H1 (cell line): ENCODE data around the gene RBM18. TPM values are rescaled to one million over a fixed set of nuclear protein-coding genes. Genes with fewer than 3 reads are reported as not detected.

Experiments
- CTCF ChIA-PET: fragments of 300-600 bp; sonication (Branson Sonifier 250); formaldehyde crosslinking; loops from one replicate; lab custom pipeline; 2021; ENCODE audit not compliant: partially characterized antibody; lab: Charles Lee
- POLR2A ChIA-PET: fragments of 300-600 bp; sonication (Branson Sonifier 250); formaldehyde crosslinking; loops from one replicate; lab custom pipeline; 2021; ENCODE audit warnings: inconsistent platforms; ENCODE audit not compliant: partially characterized antibody; lab: Charles Lee
- DNase-seq, 2 experiments: peaks; one replicate each; pipeline versions ENCODE4 v3.0.0 to v3.0.0-alpha.2; 2010 to 2022; ENCODE audit warnings: low spot score in 2 of 2, low read depth in 1 of 2, mixed read lengths in 1 of 2
- FAIRE-seq: peaks from 2 replicates; lab custom pipeline; 2011; peaks lifted over from hg19 to GRCh38; lab: Jason Lieb, UNC
- H2AFZ ChIP-seq: 2 replicates; pipeline ENCODE4 v1.8.1; 2012; ENCODE audit warnings: low read length, inconsistent platforms
- H2AK5ac ChIP-seq: 2 replicates; pipeline ENCODE4 v1.6.1; 2013; ENCODE audit warnings: low read depth, low read length
- H2BK120ac ChIP-seq: replicated peaks from 2 replicates; pipeline ENCODE3; 2013; ENCODE audit warnings: low read depth, low read length, inconsistent platforms
- H2BK12ac ChIP-seq: 2 replicates; pipeline ENCODE4 v1.6.1; 2013; ENCODE audit warnings: low read depth, low read length
- H2BK15ac ChIP-seq: 2 replicates; pipeline ENCODE4 v1.6.1; 2013; ENCODE audit warnings: low read length
- H2BK20ac ChIP-seq: 2 replicates; pipeline ENCODE4 v1.6.1; 2013; ENCODE audit warnings: low read length
- H2BK5ac ChIP-seq: 2 replicates; pipeline ENCODE4 v1.6.1; 2013; ENCODE audit warnings: low read depth, low read length
- H3K14ac ChIP-seq: 2 replicates; pipeline ENCODE4 v1.6.1; 2013; ENCODE audit warnings: inconsistent platforms; ENCODE audit not compliant: insufficient read length
- H3K18ac ChIP-seq: 2 replicates; pipeline ENCODE4 v1.6.1; 2013; ENCODE audit warnings: low read length; ENCODE audit errors: extremely low read depth
- H3K23ac ChIP-seq: 2 replicates; pipeline ENCODE4 v1.6.1; 2013; ENCODE audit warnings: inconsistent platforms; ENCODE audit not compliant: insufficient read length
- H3K23me2 ChIP-seq: 2 replicates; pipeline ENCODE4 v1.6.1; 2013; ENCODE audit warnings: low read depth, low read length
- H3K27ac ChIP-seq: 2 replicates; pipeline ENCODE4 v1.6.1; 2011; ENCODE audit warnings: low read depth, low read length, inconsistent platforms
- H3K27me3 ChIP-seq, 4 experiments: replicated peaks in 1 of 4; 1 replicate in 1 of 4; 2 replicates in 3 of 4; pipeline versions ENCODE4 v1.6.1 to v1.8.1; 2011 to 2013; ENCODE audit warnings: low read length in 3 of 4, mild to moderate bottlenecking in 3 of 4, inconsistent platforms in 2 of 4, mixed read lengths in 2 of 4, moderate library complexity in 1 of 4; ENCODE audit not compliant: control insufficient read depth in 3 of 4, insufficient read depth in 3 of 4; ENCODE audit errors: extremely low read depth in 1 of 4
- H3K36me3 ChIP-seq, 4 experiments: 2 replicates each; pipeline versions ENCODE4 v1.6.1 to v1.8.1; 2011 to 2013; ENCODE audit warnings: mild to moderate bottlenecking in 4 of 4, low read length in 3 of 4, moderate library complexity in 2 of 4, control low read depth in 1 of 4, inconsistent platforms in 1 of 4; ENCODE audit not compliant: insufficient read depth in 4 of 4, control insufficient read depth in 2 of 4
- H3K4ac ChIP-seq: replicated peaks from 2 replicates; pipeline ENCODE3; 2013; ENCODE audit warnings: low read length, low read depth, mixed read lengths, inconsistent platforms; ENCODE audit not compliant: insufficient read length
- H3K4me1 ChIP-seq, 4 experiments: replicated peaks in 1 of 4; 1 replicate in 1 of 4; 2 replicates in 3 of 4; pipeline versions ENCODE4 v1.6.1 to v1.8.1; 2011 to 2013; ENCODE audit warnings: low read length in 3 of 4, inconsistent platforms in 2 of 4, mixed read lengths in 1 of 4; ENCODE audit not compliant: insufficient read depth in 4 of 4, control insufficient read depth in 3 of 4
- H3K4me2 ChIP-seq, 2 experiments: 2 replicates each; pipeline versions ENCODE4 v1.6.1 to v1.8.1; 2011 to 2013; ENCODE audit warnings: low read depth in 2 of 2, low read length in 2 of 2, control low read depth in 1 of 2, inconsistent platforms in 1 of 2, mild to moderate bottlenecking in 1 of 2; ENCODE audit not compliant: insufficient read depth in 1 of 2
- H3K4me3 ChIP-seq, 4 experiments: fragments of 200-600, 300-600 bp in 1 of 4; sonication (generic), shearing (Covaris generic), sonication (Bioruptor Twin) in 1 of 4; 2 replicates each; pipeline versions ENCODE4 v1.5.1 to v1.8.1; 2011 to 2016; ENCODE audit warnings: low read length in 4 of 4, low read depth in 3 of 4, control low read depth in 2 of 4, inconsistent platforms in 2 of 4, mild to moderate bottlenecking in 2 of 4, mixed read lengths in 1 of 4, moderate library complexity in 1 of 4; ENCODE audit not compliant: insufficient read depth in 2 of 4; ENCODE audit errors: extremely low read depth in 1 of 4
- H3K56ac ChIP-seq: replicated peaks from 2 replicates; pipeline ENCODE3; 2013; ENCODE audit warnings: low read depth, mild to moderate bottlenecking, mixed read lengths, low read length, inconsistent platforms; ENCODE audit not compliant: insufficient read length
- H3K79me1 ChIP-seq: 2 replicates; pipeline ENCODE4 v1.6.1; 2013; ENCODE audit warnings: low read depth, low read length, control low read depth
- H3K79me2 ChIP-seq, 2 experiments: 2 replicates each; pipeline versions ENCODE4 v1.6.1 to v1.8.1; 2012 to 2013; ENCODE audit warnings: low read length in 2 of 2, mild to moderate bottlenecking in 2 of 2, inconsistent platforms in 1 of 2; ENCODE audit not compliant: insufficient read depth in 2 of 2, control insufficient read depth in 1 of 2
- H3K9ac ChIP-seq, 4 experiments: replicated peaks in 1 of 4; 1 replicate in 1 of 4; 2 replicates in 3 of 4; pipeline versions ENCODE4 v1.6.1 to v1.8.1; 2011 to 2013; ENCODE audit warnings: low read depth in 3 of 4, low read length in 3 of 4, control low read depth in 2 of 4, mild to moderate bottlenecking in 2 of 4, moderate library complexity in 2 of 4, inconsistent platforms in 1 of 4; ENCODE audit errors: extremely low read depth in 1 of 4
- H3K9me3 ChIP-seq, 2 experiments: 2 replicates each; pipeline versions ENCODE4 v1.6.1 to v1.8.1; 2012 to 2013; ENCODE audit warnings: mild to moderate bottlenecking in 2 of 2, moderate library complexity in 2 of 2, control low read depth in 1 of 2, inconsistent platforms in 1 of 2, low read depth in 1 of 2, low read length in 1 of 2, mixed read lengths in 1 of 2; ENCODE audit not compliant: insufficient read depth in 2 of 2
- H4K20me1 ChIP-seq, 2 experiments: replicated peaks in 1 of 2; 2 replicates each; pipeline versions ENCODE3 to v1.8.1; 2011 to 2013; ENCODE audit warnings: inconsistent platforms in 2 of 2, low read length in 2 of 2, mild to moderate bottlenecking in 1 of 2; ENCODE audit not compliant: insufficient read depth in 2 of 2, control insufficient read depth in 1 of 2
- H4K5ac ChIP-seq: 2 replicates; pipeline ENCODE4 v1.6.1; 2013; ENCODE audit warnings: low read length, low read depth, mixed read lengths, inconsistent platforms; ENCODE audit not compliant: insufficient read length
- H4K8ac ChIP-seq: 2 replicates; pipeline ENCODE4 v1.8.0; 2013; ENCODE audit warnings: mild to moderate bottlenecking, moderate library complexity, low read length, inconsistent platforms; ENCODE audit not compliant: insufficient read depth; ENCODE audit errors: extremely low read depth
- H4K91ac ChIP-seq: replicated peaks from 2 replicates; pipeline ENCODE3; 2013; ENCODE audit warnings: low read length, mixed read lengths, inconsistent platforms; ENCODE audit not compliant: insufficient read length
- CBX5 ChIP-seq: fragments of 300-800, 300-1000 bp; sonication (generic); IDR thresholded peaks from 2 replicates; pipeline ENCODE4 v1.7.1; 2016; ENCODE audit warnings: antibody characterized with exemption, low read length, low read depth
- CREB1 ChIP-seq: IDR thresholded peaks from 2 replicates; pipeline ENCODE4 v1.6.1; 2012; ENCODE audit warnings: inconsistent platforms
- KDM5A ChIP-seq: fragments of 200-600 bp; IDR thresholded peaks from 2 replicates; pipeline ENCODE4 v1.7.1; 2012; ENCODE audit warnings: mild to moderate bottlenecking, low read length, inconsistent platforms, mixed read lengths
- RAD21 ChIP-seq, 2 experiments: IDR thresholded peaks in 1 of 2; conservative IDR thresholded peaks in 1 of 2; 2 replicates each; pipeline ENCODE4 v1.6.1; 2011; ENCODE audit warnings: low read depth in 2 of 2, low read length in 2 of 2, improper control_type of control experiment in 1 of 2, inconsistent platforms in 1 of 2, mild to moderate bottlenecking in 1 of 2, moderate library complexity in 1 of 2
- WGBS, 2 experiments: shearing (Covaris generic) in 1 of 2; methylation state at CpG; one replicate each; pipeline versions ENCODE4 v1.1.6 to v1.1.7; 2013 to 2015; ENCODE audit warnings: low lambda C conversion rate in 2 of 2, mixed read lengths in 2 of 2, inconsistent platforms in 1 of 2, low coverage in 1 of 2, missing lambda C conversion rate in 1 of 2; ENCODE audit not compliant: insufficient replicate concordance in 2 of 2, insufficient coverage in 1 of 2, insufficient read length in 1 of 2; ENCODE audit errors: extremely low coverage in 1 of 2, missing lambda C conversion rate in 1 of 2; 5-methylcytosine and 5-hydroxymethylcytosine counted together
- polyA plus RNA-seq, 7 experiments: library from polyadenylated mRNA; depleted of rRNA in 3 of 7; stranded (reverse) in 5 of 7; unstranded in 2 of 7; fragments of >200 nt in 5 of 7; fragments of 200-250 nt in 2 of 7; gene quantifications; 1 replicate in 5 of 7; 2 replicates in 1 of 7; 4 replicates in 1 of 7; pipeline versions ENCODE4 v1.2.1 to v1.2.3, GENCODE V29; 2011 to 2013; ENCODE audit warnings: missing spikeins in 2 of 7, mixed read lengths in 2 of 7
- total RNA-seq: library from RNA; stranded (reverse); fragmentation: NEBNext Ultra II Directional; extraction: Animal tissue kit (Norgen Biotek cat#: 25700); gene quantifications from 2 replicates; pipeline ENCODE4 v1.2.1, GENCODE V29; 2021
- TF ChIP-seq, protein P1 (sequence below), 3 experiments: IDR thresholded peaks; 1 replicate in 2 of 3; 2 replicates in 1 of 3; pipeline versions ENCODE4 v1.5.1 to v1.6.1; 2011; ENCODE audit warnings: low read length in 3 of 3, mild to moderate bottlenecking in 3 of 3, inconsistent platforms in 2 of 3, low read depth in 1 of 3, moderate library complexity in 1 of 3; ENCODE audit not compliant: insufficient read depth in 1 of 3; ENCODE audit errors: control extremely low read depth in 1 of 3
- TF ChIP-seq, protein P2 (sequence below): IDR thresholded peaks from 2 replicates; pipeline ENCODE4 v1.6.1; 2011; ENCODE audit warnings: low read length, improper control_type of control experiment

RBM18 gene
- total and polyA plus RNA-seq, 2 of the 8 experiments (the other 6 are each of a cell fraction or from before 2014, with no cell fraction given): 5.9 to 14.3 TPM

DNA sequence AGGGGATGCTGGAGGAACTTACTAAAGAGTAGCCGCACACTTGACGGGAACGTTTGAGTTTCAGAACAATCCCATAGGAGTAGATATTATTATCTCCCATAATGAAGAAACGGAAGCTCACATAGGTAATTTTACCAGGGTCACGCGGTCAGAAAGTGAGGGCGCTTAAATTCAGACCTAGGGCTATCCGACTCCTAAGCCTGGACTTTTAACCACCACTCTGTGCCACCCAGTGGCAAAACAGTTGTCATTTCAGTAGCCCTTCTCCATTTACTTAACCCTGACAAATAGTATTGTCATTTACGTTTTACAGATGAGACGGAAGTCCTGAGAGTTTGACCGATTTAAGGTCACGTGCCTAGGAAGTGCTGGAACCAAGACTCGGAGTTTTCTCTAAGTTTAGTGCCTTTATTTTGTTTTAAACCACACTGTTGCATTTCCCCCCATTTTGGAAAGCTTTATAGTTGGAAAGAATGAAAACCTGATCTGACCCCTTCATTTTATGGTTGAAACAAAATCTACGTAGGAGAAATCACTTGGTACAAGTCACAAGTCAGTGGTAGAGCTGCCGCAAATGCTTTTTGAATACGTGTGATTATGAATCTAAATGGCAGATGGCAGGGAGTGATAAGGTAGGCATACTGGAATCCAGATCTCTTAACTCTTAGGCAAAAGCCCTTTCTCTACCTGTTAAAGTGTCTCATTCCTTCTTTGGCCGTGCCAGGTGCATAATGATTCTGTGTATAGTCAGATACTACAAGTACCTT, 692 bp upstream of the RBM18 start:
- Histone ChIP-seq H3K4me2 (peak overlapping the region; percentile 84 to 85), H3K27me3 (no peaks in the 10 kb centered on the region), H4K91ac (no peak overlapping the region), H3K79me2 (peaks cover 0 to 41% of the 10 kb centered on the region in 2 experiments; a peak in 3 of 4 replicates), H3K4me1 (peaks cover 0 to 6% (median 2%) of the 10 kb centered on the region in 4 experiments; a peak in 4 of 7 replicates), H2BK15ac (no peak overlapping the region), H3K9me3 (no peaks in the 10 kb centered on the region), H2AK5ac (no peak overlapping the region), H4K20me1 (no peaks in the 10 kb centered on the region), H2BK20ac (no peak overlapping the region), H3K36me3 (peaks cover 2 to 7% (median 5%) of the 10 kb centered on the region in 4 experiments; a peak in 6 of 8 replicates), H3K23me2 (peaks cover 4% of the 10 kb centered on the region; the same call in 1 of the 2 replicates), H3K23ac (no peak overlapping the region), H3K79me1 (peaks cover 4% of the 10 kb centered on the region; the same call in 1 of the 2 replicates)
- no peak for FAIRE-seq
- no peak for TF ChIP-seq KDM5A
- TF ChIP-seq, protein P1, sequence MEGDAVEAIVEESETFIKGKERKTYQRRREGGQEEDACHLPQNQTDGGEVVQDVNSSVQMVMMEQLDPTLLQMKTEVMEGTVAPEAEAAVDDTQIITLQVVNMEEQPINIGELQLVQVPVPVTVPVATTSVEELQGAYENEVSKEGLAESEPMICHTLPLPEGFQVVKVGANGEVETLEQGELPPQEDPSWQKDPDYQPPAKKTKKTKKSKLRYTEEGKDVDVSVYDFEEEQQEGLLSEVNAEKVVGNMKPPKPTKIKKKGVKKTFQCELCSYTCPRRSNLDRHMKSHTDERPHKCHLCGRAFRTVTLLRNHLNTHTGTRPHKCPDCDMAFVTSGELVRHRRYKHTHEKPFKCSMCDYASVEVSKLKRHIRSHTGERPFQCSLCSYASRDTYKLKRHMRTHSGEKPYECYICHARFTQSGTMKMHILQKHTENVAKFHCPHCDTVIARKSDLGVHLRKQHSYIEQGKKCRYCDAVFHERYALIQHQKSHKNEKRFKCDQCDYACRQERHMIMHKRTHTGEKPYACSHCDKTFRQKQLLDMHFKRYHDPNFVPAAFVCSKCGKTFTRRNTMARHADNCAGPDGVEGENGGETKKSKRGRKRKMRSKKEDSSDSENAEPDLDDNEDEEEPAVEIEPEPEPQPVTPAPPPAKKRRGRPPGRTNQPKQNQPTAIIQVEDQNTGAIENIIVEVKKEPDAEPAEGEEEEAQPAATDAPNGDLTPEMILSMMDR (IDR thresholded peaks at IDR 0.05; ENCODE audit: control extremely low read depth in 1 of 3, insufficient read depth in 1 of 3, low read depth in 1 of 3, low read length in 3 of 3): peak in 1 of 3 experiments; percentile 12; a peak in 1 of 4 replicates
- TF ChIP-seq RAD21 (IDR thresholded peaks at IDR 0.05 in 1 of 2, conservative IDR thresholded peaks at IDR 0.05 in 1 of 2; ENCODE audit: low read depth in 2 of 2, low read length in 2 of 2): peak in 1 of 2 experiments; percentile 18; a peak in 1 of 4 replicates
- no peak for TF ChIP-seq CBX5
- TF ChIP-seq, protein P2, sequence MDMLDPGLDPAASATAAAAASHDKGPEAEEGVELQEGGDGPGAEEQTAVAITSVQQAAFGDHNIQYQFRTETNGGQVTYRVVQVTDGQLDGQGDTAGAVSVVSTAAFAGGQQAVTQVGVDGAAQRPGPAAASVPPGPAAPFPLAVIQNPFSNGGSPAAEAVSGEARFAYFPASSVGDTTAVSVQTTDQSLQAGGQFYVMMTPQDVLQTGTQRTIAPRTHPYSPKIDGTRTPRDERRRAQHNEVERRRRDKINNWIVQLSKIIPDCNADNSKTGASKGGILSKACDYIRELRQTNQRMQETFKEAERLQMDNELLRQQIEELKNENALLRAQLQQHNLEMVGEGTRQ: peak; percentile 56; the same call in 1 of the 2 replicates
- TF ChIP-seq CREB1: peak; percentile 66; the same call in 1 of the 2 replicates
- TF ChIP-seq, all 59 proteins: peak for 4
- CTCF ChIA-PET: interaction anchor here (0.7 to 10.6 kb wide), 13 partner anchors 12 to 321 kb away, joined by 3 to 72 read pairs (median 3); no protein-coding TSS in a partner anchor
- Histone ChIP-seq H4K8ac (peak overlapping the region; percentile 99), H3K4me3 (peak overlapping the region; percentile 78 to 92 (median 88)), H3K14ac (no peak overlapping the region), H2AFZ (peak overlapping the region; percentile 23; the same call in 1 of the 2 replicates), H4K5ac (no peak overlapping the region), H3K27ac (peak overlapping the region; percentile 85), H3K56ac (no peak overlapping the region), H2BK12ac (no peak overlapping the region), H2BK120ac (no peak overlapping the region), H3K9ac (peak overlapping the region in 3 of 4 experiments; percentile 86 to 90 (median 87); a peak in 6 of 7 replicates), H2BK5ac (peak overlapping the region; percentile 89; the same call in 1 of the 2 replicates), H3K18ac (no peak overlapping the region), H3K4ac (no peak overlapping the region)
- POLR2A ChIA-PET: interaction anchor here (0.7 to 1.8 kb wide), 15 partner anchors 9 to 102 kb away, joined by 3 to 6 read pairs (median 4); no protein-coding TSS in a partner anchor
- 21% methylated on average over 17 of the region's 17 CpGs; no CpG with 5 or more reads in 1 of the 2 experiments for WGBS, 2 experiments
- DNase-seq: no peak
